ENCODE data around the gene ANKRD29.
"Not testable (repeated sequence)": the region's sequence is repeated elsewhere in the genome, so short reads cannot be mapped to it uniquely, and the experiment has no call there.

Gene ANKRD29

DNA sequence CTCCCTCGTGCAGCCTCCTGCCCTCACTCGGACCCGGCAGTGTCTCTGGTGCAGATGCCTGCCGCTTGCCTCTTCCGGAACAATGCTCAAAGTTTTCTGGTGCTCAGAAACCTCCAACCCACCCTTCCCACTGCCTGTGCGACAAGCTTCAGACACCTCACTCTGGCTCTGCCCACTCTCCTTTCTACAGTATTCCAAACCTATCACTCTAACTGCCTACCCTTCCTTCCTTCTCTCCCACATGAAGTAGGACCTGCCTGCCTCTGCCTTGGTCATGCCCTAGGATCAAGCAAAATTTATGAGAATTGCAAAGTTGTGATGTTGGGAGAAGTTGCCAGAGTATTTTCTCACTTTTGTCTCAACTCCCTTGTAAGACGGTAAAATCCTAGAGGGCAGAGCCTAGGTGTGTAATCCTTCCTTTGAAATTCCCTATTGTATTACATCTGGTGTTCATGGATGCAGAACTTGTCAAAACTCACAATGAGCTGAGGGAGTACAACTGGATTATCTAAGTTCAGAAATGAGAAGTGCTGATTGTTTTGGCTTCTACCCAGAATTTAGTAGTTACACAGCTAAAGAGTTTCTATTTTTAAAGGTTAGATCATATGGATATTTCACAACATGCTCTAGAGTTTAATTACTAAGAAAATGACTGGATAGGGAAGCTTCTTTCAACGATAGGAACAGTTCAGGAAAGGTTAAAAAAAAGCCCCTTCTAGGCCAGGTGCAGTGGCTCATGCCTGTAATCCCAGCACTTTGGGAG, 83.6 kb downstream of the ANKRD29 start:
- no peak for DNase-seq

DNA sequence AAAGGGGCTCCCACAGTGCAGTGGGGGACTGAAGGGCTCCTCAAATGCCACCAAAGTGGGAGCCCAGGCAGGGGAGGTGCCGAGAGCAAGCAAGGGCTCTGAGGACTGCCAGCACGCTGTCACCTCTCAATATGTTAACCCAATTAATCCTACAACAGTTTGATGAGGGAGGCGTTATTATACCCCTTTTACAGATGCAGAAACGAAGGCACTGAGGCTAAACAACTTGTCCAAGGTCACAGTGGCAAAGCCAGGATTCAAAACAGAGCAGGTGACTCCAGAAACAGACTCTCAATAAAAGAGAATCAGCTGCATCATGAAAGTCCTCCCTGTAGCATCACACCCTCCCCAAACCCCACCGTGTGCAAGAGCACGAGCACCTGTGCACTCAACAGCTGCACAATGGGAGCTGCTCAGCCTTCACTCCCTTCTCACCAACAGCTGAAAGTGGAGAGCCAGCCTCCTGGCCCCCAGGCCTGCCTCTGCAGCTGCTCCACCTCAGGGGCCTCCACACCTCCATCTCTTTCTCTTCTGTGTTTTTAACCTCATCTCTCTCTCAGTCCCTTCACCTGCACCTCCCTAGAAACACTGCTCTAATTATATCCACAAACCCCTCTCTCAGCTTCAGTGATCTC, 84.5 kb downstream of the ANKRD29 start:
- no peak for DNase-seq

DNA sequence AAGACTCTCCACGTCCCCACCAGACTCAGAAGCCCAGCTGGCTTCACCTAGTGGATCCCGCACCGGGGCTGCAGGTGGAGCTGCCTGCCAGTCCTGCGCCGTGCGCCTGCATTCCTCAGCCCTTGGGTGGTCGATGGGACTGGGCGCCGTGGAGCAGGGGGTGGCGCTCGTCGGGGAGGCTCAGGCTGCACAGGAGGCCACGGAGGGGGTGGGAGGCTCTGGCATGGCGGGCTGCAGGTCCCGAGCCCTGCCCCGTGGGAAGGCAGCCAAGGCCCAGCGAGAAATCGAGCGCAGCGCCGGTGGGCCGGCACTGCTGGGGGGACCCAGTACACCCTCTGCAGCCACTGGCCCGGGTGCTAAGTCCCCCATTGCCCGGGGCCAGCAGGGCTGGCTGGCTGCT, 85.2 kb downstream of the ANKRD29 start:
- not testable (repeated sequence) for DNase-seq

DNA sequence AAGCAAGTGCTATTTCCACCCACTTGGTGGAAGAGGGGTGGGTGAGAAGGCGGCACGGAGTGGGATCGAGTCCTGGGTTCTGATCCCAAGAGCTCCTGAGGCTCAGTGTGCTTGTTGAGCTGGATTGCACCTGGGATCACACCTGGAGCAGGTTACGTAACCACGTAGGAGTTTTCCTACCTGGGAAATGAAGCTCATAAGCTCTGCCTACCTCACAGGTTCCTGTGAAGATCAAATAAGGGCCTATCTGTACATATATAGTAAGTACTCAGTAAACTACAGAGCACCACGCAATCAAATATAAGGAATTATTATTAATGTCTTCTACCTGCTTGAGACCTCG, 87.4 kb downstream of the ANKRD29 start:
- no peak for DNase-seq

DNA sequence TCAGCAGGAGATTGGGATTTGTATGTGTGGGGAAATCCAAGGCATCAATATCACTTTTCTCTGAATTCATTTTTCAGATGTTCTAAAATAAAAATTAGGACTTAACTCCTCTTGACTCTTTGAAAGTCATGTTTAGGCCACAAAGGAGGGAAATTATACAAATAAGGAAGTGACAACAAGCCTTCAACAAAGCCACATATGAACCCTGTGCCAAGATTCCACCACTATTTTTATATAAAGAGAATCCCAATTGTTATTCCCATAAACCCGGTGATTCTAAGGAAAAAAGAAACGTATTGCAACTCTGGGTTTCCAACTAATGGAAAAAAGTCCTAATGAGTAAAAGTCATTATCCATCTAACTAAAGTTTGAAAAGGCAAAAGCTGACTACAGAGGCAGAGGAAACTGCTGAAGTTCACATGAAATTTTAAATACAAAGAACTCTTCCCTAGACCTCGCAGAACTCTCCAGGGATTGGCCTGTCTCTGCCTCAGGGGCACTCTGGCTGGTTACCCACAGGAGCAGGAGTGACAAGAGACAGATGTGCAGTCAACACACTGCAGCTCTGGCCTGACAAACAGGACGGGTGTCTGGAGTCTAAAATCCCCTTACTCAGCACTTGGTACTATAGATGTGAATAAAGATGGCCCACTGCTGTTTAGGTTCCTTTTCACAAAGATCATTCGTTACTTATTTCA, 88.0 kb downstream of the ANKRD29 start:
- no peak for DNase-seq

DNA sequence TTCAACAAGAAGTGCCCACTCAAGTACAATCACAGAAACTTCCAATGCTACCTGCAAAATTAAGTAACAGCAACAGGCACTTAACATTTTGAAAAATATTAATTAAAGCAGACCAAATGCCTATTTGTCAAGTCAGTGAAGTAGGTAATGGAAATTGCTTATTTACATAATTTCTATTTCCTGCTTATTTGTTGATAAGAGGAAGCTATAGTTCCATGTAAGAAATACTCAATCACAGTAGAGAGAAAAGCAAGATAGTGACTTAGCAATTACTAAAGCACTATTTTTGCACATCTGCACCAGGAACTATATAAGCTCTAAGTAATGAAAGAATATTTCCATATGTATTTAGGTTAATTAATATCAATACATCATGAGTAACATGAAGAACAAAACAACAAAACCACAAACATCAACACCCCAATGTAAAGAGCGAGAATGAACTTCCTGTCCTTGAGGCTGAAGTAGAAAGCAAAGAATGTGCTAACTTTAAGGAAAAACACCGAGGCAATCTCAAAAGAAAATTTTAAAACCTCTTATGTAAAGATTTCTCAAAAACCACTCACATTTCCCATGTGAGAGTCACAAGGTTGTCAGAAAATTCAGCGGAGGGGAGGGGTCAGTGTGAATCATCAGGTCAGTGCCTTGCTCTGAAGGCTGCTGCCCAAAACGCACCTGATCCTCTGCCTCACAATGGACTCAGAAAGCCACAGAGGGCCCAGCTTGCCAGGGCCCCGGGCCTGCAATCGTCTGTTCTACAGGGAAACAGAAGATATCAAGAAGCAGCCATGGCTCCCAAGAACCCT, 88.9 kb downstream of the ANKRD29 start:
- no peak for DNase-seq

DNA sequence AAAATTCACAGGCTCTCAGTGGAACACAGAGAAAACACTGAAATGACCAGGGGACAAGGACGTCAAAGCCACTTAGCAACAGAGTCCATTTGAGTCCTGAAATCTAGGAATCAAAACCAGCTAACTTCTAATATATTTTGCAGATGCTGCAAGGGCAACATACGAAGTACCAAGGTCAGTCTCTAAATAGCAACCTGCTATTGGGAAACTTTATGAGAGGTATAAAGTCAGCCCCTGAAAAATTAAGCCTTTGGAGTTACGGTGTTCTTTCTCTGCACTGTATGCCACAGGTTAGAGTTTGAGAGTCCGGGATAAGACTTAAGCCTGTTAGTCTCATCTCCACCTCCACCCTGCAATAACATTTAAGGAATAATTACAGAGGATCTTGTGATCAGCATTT, 89.7 kb downstream of the ANKRD29 start:
- no peak for DNase-seq

DNA sequence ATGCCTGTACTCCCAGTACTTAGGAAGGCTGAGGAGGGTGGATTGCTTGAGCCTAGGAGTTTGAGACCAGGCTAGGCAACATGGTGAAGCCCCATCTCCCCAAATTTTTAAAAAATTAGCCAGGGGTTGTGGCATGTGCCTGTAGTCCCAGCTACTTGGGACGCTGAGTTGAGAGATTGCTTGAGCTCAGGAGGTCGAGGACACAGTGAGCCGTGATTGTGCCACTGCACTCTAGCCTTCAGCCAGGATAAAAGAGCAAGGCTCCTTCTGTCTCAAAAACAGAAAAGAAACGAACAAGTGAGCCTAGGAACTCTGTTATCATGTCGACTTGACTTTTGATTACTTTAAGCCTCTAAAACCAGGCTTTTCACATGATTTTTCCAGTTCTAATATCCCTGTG, 90.1 kb downstream of the ANKRD29 start:
- no peak for DNase-seq

DNA sequence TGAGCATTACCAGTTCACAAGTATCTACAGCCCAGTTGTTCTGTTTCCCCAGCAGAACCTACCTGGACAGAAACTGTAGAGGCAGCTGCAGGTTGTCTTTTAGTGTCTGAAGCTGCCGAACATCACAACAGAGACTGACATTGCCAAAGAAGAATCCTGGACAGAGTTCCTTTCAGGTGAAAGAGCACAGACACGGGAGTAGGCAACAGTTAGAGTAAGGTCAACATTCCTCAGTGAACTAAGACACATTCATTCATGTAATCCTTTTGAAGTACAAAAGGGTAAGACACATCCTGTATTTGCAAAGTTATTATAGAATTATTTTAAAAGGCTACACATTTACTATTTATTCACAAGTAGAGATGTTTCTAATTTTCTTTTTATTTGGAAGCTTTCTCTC, 90.7 kb downstream of the ANKRD29 start:
- no peak for DNase-seq

DNA sequence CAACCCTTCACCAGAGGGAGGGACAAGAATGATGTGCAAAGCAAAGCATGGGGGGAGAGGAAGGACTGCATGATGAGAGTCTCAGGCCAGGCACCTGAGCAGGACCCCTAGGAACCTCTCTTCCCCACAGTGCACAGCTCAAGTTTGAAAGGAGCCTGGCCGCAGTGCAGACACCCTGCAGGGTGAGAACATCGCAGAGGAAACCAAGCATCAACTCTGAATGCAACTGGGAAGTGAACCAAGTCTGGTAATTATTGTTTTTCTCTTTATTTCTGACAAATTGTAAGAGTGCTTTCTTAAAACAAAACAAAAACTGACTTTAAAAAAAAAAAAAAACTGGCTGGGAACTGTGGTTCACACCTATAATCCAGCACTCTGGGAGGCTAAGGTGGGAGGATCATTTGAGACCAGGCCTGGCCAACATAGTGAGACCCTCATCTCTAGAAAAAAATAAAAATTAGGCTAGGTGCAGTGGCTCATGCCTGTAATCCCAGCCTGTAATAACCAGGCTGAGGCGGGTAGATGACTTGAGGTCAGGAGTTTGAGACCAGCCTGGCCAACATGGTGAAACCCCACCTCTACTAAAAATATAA, 91.7 kb downstream of the ANKRD29 start:
- DNase-seq = no peak

DNA sequence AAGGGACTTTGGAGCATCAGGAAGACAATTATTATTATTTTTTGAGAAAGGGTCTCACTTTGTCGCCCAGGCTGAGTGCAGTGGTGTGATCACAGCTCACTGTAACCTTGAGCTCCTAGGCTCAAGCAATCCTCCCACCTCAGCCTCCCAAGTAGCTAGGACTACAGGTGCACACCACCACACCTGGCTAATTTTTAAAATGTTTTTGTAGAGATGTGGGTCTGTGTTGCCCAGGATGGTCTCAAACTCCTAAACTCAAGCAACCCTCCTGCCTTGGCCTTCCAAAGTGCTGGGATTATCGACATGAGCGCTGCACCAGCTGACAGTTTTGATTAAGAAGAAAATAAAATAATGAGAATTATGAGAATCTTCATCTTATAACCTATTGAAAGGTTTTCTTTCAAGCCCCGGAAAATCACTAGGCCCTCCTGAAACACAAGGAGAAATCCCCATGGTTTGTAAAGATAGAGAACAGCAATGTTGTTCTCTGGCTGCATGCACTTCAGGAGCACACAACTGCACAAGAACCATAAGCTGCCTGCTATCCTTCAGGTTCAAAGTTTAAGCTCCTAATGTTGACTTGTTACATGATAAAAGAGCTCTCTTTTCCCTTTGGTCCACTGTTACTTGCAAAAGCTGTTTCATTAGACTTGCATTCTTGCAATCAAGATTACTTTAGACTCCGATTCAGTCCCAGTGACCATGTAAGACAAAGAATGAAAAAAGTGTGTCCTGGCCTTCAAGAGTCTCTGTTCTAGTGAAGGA, 93.2 kb downstream of the ANKRD29 start:
- no peak for DNase-seq

DNA sequence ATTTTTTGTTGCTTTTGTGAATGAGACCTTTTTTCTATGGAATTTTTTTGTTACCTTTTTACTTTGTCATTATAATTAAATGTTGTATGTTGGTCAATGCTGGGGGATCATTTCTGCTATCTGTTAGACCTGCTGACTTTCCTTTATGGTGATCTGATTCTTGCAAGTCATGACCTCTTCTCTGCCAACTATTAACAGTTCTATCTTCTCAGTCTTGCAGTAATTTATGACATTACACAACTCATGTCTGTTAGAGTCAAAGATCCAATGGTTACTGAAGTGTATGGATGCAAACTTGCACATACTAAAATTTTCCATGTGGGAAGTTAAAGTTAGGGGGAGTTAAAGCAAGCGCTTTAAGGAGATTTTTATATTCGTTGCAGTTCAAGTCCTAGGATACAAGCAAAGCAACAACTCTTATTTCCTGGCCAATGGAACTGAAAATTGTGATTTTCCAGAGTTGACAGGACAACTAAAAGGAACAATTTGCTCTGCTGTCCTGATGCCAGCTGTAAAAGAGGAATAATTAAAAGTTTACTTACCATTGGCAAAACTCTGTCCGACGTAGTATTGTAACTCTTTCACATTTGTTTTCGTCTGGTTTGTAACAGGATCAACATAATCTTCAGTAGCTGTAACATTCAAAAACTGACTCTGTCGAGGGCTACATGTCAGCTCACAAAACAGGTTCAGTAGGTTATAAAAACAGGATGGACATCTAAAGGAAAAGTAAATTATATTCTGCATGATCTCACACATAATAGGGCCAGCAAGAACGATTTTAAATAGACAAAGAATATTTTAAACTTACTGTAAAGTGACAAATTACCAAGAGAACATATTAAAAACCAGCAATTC, 94.2 kb downstream of the ANKRD29 start:
- DNase-seq = no peak

DNA sequence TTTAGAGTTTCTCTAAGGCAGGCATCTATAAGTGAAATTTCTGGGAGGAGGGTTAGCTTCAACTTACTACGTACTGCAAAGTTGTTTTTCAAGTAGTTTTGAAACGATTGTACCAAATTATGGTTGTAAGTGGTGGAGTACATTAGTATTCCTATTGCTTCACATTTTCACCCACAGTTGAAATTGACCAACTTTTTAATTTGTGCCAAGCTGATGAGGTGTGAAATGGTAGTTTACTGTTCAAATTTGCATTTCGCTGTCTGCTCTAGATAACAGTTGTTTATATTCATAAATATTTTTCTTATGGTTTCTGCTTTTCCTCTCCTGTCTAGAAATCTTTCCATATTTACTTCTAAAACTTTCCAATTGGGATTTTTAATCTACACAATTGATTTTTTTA, 95.0 kb downstream of the ANKRD29 start:
- no peak for DNase-seq

DNA sequence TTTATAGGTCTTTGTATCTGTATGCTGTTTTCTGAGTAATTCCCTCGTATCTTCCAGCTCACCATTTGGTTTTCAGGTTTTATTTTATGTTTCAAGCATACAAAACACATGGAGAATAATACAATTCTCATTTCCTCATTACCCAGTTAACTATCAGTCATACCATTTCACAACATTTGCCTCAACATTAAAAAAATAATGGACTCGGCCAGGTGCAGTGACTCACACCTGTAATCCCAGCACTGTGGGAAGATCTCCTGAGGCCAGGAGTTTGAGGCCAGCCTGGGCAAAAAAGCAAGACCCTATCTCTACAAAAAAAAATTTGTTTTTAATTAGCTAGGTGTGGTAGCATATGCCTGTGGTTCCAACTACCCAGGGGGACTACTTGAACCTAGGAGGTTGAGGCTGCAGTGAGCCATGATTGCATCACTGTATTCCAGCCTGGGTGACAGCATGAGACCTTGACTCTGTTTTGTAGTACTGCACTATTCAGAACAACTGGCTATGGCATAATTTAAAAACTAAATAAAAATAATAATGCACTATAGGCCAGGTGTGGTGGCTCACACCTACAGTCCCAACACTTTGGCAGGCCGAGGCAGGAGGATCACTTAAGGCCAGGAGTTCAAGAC, 96.7 kb downstream of the ANKRD29 start:
- DNase-seq = no peak

DNA sequence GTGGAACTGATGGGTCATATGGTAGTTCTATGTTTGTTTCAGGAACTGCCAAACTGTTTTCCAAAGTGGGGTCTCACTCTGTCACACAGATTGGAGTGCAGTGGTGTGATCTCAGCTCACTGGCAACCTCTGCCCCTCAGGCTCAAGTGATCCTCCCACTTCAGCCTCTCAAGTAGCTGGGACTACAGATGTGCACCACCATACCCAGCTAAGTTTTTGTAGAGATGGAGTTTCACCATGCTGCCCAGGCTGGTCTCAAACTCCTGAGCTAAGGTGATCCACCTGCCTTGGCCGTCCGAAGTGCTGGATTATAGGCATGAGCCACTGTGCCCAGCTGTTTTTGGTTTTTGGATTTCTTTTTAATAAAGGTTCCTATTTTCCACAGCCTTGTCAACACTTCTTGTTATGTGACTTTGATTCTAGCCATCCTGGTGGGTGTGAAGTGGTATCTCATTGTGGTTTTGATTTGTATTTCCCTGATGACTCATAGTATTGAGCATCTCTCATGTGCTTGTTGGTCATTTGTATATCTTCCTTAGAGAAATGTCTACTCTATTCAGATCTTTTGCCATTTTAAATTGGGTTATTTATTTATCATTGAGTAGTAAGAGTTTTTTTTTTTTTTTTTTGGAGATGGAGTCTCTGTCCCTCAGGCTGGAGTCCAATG, 99.2 kb downstream of the ANKRD29 start:
- DNase-seq = no peak

DNA sequence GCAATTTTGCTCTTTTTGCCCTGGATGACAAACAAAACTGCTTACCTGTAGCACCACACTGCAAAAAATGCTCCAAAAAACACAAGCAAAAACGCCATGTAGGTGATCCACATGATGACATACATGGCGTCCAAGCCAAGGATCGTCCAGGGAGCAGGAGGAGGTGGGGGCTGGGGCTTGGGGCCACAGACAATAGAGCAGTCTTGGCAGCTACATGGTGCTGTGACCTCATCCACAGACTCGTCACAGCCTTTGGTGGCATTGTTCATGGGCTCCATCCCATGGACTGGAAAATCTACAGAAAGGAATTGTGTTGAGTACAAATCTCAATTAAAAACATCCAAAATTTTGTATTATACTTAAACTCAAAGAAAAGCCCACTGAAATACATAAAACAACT, 102.5 kb downstream of the ANKRD29 start:
- DNase-seq = no peak

DNA sequence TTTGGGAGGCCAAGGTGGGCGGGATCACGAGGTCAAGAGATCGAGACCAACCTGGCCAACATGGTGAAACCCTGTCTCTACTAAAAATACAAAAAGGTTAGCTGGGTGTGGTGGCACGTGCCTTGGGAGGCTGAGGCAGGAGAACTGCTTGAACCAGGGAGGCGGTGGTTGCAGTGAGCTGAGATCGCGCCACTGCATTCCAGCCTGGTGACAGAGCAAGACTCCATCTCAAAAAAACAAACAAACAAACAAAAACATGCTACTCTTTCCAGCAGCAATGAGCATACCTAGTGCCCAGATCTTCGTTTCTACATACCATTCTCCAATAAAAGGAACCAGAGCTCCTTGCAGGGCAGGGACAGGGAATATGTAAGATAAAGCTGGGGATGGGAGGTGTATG, 105.2 kb downstream of the ANKRD29 start:
- not testable (repeated sequence) for DNase-seq

DNA sequence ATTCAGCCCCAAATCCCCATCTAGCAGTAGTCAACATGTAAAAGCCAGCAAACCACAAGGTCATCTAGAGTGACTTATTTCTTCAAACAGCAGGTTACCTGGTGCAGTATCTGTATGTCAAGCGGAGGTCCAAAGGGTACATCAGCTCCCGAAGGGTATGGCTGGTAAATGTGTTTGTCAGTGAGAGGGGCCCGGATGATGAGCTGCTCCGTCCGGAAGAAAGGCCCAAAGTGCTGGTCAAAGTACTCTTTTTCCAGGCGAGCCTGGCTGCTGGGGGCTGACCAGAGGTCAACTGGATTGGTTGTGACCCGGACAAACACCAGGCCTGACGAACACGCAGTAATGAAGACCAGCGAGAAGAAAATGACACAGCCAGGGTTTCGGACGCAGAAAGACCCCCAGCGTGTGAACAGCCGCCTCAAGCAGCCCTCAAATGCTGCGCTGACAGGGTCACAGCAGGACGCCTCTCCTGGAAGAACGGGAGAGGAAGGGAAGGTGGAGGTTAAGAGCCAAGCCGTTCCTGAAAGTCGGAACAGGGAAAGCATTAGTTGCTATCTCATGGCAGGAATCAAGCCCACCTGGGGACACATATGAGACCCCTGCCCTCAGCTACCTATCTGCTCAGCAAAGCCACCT, 106.4 kb downstream of the ANKRD29 start:
- DNase-seq = no peak

DNA sequence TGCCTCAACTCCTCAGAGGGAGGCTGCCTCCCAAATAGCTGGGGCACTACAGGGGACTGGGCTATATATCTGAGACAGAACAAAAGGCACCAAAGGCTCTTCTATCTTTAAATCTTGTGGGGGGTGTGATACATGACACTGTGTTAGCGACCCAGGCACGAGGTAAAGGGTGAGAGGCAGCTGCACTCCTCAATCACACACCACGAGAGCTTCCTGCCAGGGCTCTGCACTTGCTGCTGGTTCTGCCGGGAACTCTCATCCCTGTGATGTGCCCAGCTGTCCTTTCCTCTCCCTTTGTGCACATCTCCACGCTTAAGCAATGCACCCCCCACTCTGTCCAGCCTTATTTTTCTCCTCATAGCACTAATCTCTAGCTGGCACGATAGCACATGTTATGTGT, 108.8 kb downstream of the ANKRD29 start:
- DNase-seq = no peak

DNA sequence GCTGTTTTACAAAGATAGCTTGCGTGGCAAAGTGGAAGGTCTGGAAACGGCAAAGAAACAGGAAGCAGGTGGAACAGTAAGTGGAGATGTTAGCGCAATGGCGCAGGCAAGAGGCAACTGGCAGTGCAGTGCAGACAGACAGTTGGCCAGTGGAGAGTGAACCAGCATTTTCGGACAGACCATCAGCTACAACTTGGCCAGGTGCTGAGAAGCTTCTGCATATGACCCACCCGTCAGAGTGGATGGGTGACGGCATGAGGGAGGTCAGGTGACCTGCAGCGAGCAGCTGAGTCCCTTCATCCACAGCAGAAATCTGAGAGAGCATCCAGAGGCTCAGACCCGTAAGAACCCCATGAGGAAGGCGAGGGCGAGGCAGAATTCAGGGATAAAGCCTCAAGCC, 110.2 kb downstream of the ANKRD29 start:
- no peak for DNase-seq

All from NCI-H1930 (cell line).